Nephron (organoid): ENCODE measurements around the gene MEPCE.
A peak's percentile ranks its signal among the peaks of the same experiment; 100 is the strongest.

Experiments
- H3K27ac Mint-ChIP-seq, 3 experiments: 2 replicates each; pipeline ENCODE4 v1.8.0; 2020; ENCODE audit warnings: mixed read lengths in 3 of 3, mild to moderate bottlenecking in 2 of 3, moderate library complexity in 1 of 3
- H3K27me3 Mint-ChIP-seq: 2 replicates; pipeline ENCODE4 v1.8.0; 2021; ENCODE audit warnings: low read depth, mild to moderate bottlenecking, moderate library complexity, mixed read lengths
- H3K36me3 Mint-ChIP-seq: 2 replicates; pipeline ENCODE4 v1.8.0; 2020; ENCODE audit warnings: low read depth, mixed read lengths
- H3K4me1 Mint-ChIP-seq: 2 replicates; pipeline ENCODE4 v1.8.0; 2020; ENCODE audit warnings: mixed read lengths
- H3K4me3 Mint-ChIP-seq, 3 experiments: 2 replicates each; pipeline ENCODE4 v1.8.0; 2020; ENCODE audit warnings: mild to moderate bottlenecking in 3 of 3, mixed read lengths in 3 of 3, moderate library complexity in 2 of 3
- H3K9me3 Mint-ChIP-seq: 2 replicates; pipeline ENCODE4 v1.8.0; 2020; ENCODE audit warnings: mixed read lengths
- TF ChIP-seq, protein P1 (sequence below), 3 experiments: fragments of 200-600 bp; sonication (generic); IDR thresholded peaks; one replicate each; pipeline ENCODE4 v1.5.0; 2021; ENCODE audit warnings: antibody characterized with exemption in 3 of 3; ENCODE audit not compliant: unreplicated experiment in 3 of 3

MEPCE gene

DNA sequence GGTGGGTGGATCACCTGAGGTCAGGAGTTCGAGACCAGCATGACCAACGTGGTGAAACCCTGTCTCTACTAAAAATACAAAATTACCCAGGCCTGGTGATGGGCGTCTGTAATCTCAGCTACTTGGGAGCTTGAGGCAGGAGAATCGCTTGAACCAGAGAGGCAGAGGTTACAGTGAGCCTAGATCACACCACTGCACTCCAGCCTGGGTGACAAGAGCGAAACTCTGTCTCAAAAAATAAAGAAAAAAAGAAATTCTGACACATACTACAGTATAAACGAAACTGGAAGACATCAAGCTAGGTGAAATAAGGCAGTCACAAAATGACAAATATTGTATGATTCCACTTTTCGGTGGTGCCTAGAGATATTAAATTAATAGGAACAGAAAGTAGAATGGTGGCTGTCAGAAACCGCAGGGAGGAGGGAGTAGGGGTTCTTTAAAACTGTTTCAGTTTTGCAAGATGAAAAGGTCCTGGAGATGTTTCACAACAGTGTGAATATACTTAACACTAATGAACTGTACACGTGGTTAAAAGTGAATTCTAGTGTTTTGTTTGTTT is 33.1 kb upstream of the MEPCE start:
- Mint-ChIP-seq H3K36me3 (no peaks in the 10 kb centered on the region), H3K4me3 (no peak overlapping the region), H3K27me3 (peaks cover 4% of the 10 kb centered on the region), H3K27ac (no peak overlapping the region), H3K4me1 (no peaks in the 10 kb centered on the region), H3K9me3 (no peaks in the 10 kb centered on the region)
- TF ChIP-seq, protein P1, sequence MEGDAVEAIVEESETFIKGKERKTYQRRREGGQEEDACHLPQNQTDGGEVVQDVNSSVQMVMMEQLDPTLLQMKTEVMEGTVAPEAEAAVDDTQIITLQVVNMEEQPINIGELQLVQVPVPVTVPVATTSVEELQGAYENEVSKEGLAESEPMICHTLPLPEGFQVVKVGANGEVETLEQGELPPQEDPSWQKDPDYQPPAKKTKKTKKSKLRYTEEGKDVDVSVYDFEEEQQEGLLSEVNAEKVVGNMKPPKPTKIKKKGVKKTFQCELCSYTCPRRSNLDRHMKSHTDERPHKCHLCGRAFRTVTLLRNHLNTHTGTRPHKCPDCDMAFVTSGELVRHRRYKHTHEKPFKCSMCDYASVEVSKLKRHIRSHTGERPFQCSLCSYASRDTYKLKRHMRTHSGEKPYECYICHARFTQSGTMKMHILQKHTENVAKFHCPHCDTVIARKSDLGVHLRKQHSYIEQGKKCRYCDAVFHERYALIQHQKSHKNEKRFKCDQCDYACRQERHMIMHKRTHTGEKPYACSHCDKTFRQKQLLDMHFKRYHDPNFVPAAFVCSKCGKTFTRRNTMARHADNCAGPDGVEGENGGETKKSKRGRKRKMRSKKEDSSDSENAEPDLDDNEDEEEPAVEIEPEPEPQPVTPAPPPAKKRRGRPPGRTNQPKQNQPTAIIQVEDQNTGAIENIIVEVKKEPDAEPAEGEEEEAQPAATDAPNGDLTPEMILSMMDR (IDR thresholded peaks at IDR 0.05; ENCODE audit: unreplicated experiment in 3 of 3): no peak

DNA sequence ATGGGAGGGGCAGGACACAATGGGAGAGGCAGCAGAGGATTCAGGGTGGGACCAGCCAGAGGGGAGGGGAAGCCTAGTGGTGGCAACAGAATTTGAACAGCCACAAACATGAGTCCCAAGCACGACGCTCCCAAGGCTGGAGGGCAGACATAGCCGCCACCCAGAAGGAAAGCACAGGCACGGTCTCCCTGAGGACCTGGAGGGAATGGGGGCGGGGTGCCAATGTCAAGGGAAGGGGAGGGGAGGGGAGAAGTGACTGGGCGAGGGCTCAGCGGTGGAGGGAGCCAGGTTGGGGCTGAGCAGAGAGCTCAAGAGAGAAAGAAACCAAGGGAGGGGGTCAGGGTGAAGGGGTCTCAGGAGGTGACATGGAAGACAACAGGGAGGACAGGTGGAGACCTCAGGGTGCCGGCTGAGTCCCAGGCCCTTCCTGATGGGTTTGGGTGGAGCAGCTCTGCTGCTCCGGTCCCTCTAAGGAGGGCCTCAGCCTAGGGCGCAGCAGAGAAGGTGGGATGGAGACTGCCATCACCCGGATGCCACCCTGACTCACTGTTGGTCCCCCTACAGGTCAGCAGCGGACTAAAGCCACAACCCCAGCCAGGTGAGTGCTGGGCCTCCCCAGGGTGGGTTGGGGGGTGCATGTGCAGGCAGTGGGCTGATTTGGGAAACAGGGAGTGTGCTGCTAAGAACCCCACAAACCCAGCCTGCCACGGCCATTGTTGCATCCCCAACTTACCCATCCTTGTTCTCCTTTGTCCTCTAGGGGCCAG is 32.1 kb upstream of the MEPCE start:
- peaks cover 4% of the 10 kb centered on the region for H3K27me3 Mint-ChIP-seq

DNA sequence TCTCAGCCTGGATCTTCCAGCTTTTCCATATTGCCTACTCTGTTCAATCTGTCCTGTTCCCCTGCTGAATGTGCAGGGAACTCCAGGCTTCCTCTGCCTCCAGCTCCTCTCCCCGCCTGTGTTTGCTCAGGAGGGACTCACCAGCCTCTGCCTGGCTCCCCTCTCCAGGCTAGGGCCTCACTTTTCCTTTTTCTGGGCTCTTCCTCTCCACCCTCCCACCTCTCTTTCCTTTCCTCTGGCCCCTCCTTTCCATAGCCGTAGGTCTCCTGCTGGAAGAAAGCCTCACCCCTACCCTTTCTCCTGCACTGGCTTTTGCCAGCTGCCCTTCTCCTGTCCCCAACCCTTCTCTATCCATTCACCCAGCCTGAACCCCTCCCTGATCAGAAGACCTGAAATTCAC is 31.4 kb upstream of the MEPCE start:
- Mint-ChIP-seq H3K36me3 (no peaks in the 10 kb centered on the region), H3K9me3 (no peaks in the 10 kb centered on the region), H3K27me3 (peaks cover 4% of the 10 kb centered on the region), H3K4me1 (no peaks in the 10 kb centered on the region), H3K4me3 (no peak overlapping the region), H3K27ac (no peak overlapping the region)
- TF ChIP-seq, protein P1 (IDR thresholded peaks at IDR 0.05; ENCODE audit: unreplicated experiment in 3 of 3): no peak

More for the DNA sequence above, 32.1 kb upstream of the MEPCE start:
- TF ChIP-seq, protein P1 (IDR thresholded peaks at IDR 0.05; ENCODE audit: unreplicated experiment in 3 of 3): no peak
- Mint-ChIP-seq H3K4me3 (no peak overlapping the region), H3K4me1 (no peaks in the 10 kb centered on the region), H3K27ac (no peak overlapping the region), H3K9me3 (no peaks in the 10 kb centered on the region), H3K36me3 (no peaks in the 10 kb centered on the region)

DNA sequence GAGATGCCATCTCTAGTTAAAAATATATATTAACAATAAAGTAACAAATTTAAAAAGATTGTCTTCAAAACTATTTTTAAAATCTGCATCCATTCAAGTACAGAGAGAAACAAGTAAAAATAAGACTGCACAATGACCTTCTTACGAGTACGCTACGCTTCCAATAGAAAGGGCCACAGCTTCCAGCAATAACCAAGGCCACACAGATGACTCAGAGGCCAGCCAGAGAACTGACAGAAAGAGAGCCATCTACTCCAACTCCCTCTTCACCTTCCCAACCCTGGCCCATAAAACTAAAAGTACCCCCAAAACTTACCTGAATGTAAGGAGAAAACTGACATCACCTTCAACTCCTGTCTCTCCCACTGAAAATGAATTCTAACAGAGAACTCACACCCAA is 29.6 kb upstream of the MEPCE start:
- TF ChIP-seq, protein P1 (IDR thresholded peaks at IDR 0.05; ENCODE audit: unreplicated experiment in 3 of 3): no peak
- Mint-ChIP-seq H3K36me3 (no peaks in the 10 kb centered on the region), H3K4me1 (no peaks in the 10 kb centered on the region), H3K4me3 (no peak overlapping the region), H3K27ac (no peak overlapping the region), H3K27me3 (peaks cover 4% of the 10 kb centered on the region), H3K9me3 (no peaks in the 10 kb centered on the region)

DNA sequence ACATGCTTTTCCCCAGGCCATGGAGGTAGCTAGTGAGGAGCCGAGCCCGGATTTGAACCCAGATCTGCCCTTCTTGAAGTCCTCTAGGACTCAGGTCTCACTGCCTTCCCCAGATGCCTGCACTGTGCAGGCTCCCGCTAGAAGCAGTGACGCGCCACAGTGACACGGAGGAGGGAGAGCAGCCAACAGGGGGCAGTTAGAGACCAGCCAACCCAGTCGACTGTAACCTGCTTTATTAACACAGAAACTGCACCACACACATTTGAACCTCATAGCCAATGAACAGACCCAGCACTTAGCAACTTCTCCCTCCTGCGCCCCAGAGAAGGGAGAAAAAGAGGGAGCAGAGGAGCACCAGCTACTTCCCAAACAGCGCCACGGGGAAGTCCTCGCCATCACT is 29.0 kb upstream of the MEPCE start:
- Mint-ChIP-seq H3K27me3 (peaks cover 4% of the 10 kb centered on the region), H3K36me3 (no peaks in the 10 kb centered on the region), H3K27ac (no peak overlapping the region), H3K4me1 (no peaks in the 10 kb centered on the region), H3K9me3 (no peaks in the 10 kb centered on the region), H3K4me3 (no peak overlapping the region)
- TF ChIP-seq, protein P1 (IDR thresholded peaks at IDR 0.05; ENCODE audit: unreplicated experiment in 3 of 3): peak in 2 of 3 experiments; percentile 12 to 45

DNA sequence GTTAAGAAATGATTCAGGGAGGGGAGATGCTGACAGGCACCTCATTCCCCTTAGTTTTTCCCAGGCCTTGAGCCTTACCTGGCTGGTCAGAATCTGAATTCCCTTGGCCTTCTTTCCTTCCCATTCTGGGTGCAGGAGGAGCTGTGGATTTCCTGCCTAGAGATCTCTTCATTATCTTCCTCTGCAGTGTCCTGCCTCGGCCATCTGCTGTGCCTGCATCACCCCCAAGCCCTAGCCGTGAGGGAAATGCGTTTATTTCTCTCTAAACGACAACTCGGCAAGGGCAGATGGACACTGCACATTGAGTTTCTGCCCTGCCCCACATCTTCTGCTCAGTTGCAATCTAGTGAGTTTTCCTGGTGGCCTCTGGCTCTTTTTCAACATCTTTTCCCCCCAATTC is 27.8 kb upstream of the MEPCE start:
- H3K4me3 Mint-ChIP-seq: no peak overlapping the region
- no peak overlapping the region for H3K27ac Mint-ChIP-seq
- peaks cover 8% of the 10 kb centered on the region for H3K27me3 Mint-ChIP-seq
- no peaks in the 10 kb centered on the region for H3K4me1 Mint-ChIP-seq
- no peaks in the 10 kb centered on the region for H3K36me3 Mint-ChIP-seq
- H3K9me3 Mint-ChIP-seq: no peaks in the 10 kb centered on the region
- TF ChIP-seq, protein P1 (IDR thresholded peaks at IDR 0.05; ENCODE audit: unreplicated experiment in 3 of 3): no peak
